Left ventricle myocardium inferior (tissue), 1 donor: Measurements from ENCODE around the gene CDCA5. TPM values are rescaled to one million over a fixed set of nuclear protein-coding genes. Genes with fewer than 3 reads are reported as not detected.

ENCODE experiments used
- DNase-seq: peaks from one replicate; pipeline ENCODE4 v3.0.0-alpha.2; 2020
- H3K27ac ChIP-seq: fragments of 200-600 bp; replicated peaks from 2 replicates; pipeline ENCODE4 v1.8.0; 2021
- H3K27me3 ChIP-seq: fragments of 200-600 bp; 2 replicates; pipeline ENCODE4 v1.8.0; 2021; ENCODE audit warnings: low read depth
- H3K36me3 ChIP-seq: fragments of 200-600 bp; 2 replicates; pipeline ENCODE4 v1.8.0; 2021
- H3K4me1 ChIP-seq: fragments of 200-600 bp; 2 replicates; pipeline ENCODE4 v1.8.0; 2021
- H3K4me3 ChIP-seq: fragments of 200-600 bp; 2 replicates; pipeline ENCODE4 v1.8.0; 2021; ENCODE audit warnings: mild to moderate bottlenecking, moderate library complexity
- H3K9me3 ChIP-seq: fragments of 200-600 bp; replicated peaks from 2 replicates; pipeline ENCODE4 v1.8.0; 2021
- intact Hi-C: fragments of 100-400 bp; cut with micrococcal nuclease; formaldehyde crosslinking; loops from one replicate; pipeline ENCODE4 v1.11.0; 2022
- total RNA-seq: library from RNA; stranded (reverse); fragmentation: NEBNext Ultra II Directional; extraction: Animal tissue kit (Norgen Biotek cat#: 25700); gene quantifications from one replicate; pipeline ENCODE4 v1.2.1, GENCODE V29; 2021
- TF ChIP-seq, protein P1 (sequence below): fragments of 200-600 bp; IDR thresholded peaks from 2 replicates; pipeline ENCODE4 v1.8.0; 2021; ENCODE audit warnings: antibody characterized with exemption, mild to moderate bottlenecking, borderline replicate concordance
- donor health status: DM: no; HTN: yes; CAD: no; lungs with severe emphysema.

CDCA5 gene
- total RNA-seq, 1 donor from 2014 or later: 1.3 TPM

DNA sequence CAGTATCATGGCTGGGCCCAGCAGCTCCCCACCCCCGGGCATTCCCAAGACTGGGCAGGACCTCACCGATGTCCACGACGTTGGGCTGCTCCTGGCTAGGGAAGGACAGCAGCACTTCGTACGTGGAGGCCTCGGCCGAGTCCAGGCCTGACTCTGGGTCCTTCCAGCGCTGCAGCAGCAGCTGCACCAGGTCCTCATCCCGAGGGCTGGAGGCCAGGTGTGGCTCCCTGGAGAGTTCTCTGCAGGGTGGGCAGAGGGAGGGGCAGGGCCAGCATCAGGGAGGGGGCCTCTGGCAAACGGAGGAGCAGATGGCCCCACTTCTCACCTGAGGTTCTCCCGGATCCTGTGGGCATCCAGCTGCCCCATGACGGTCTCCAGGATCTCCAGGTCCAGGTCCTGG is 25.8 kb downstream of the CDCA5 start:
- Histone ChIP-seq H3K4me1 (no peaks in the 10 kb centered on the region), H3K9me3 (no peaks in the 10 kb centered on the region), H3K27me3 (peaks cover 6% of the 10 kb centered on the region), H3K36me3 (no peaks in the 10 kb centered on the region), H3K27ac (no peak overlapping the region), H3K4me3 (no peak overlapping the region)
- no peak for DNase-seq
- intact Hi-C loops: no loop called here
- TF ChIP-seq, protein P1, sequence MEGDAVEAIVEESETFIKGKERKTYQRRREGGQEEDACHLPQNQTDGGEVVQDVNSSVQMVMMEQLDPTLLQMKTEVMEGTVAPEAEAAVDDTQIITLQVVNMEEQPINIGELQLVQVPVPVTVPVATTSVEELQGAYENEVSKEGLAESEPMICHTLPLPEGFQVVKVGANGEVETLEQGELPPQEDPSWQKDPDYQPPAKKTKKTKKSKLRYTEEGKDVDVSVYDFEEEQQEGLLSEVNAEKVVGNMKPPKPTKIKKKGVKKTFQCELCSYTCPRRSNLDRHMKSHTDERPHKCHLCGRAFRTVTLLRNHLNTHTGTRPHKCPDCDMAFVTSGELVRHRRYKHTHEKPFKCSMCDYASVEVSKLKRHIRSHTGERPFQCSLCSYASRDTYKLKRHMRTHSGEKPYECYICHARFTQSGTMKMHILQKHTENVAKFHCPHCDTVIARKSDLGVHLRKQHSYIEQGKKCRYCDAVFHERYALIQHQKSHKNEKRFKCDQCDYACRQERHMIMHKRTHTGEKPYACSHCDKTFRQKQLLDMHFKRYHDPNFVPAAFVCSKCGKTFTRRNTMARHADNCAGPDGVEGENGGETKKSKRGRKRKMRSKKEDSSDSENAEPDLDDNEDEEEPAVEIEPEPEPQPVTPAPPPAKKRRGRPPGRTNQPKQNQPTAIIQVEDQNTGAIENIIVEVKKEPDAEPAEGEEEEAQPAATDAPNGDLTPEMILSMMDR: no peak

DNA sequence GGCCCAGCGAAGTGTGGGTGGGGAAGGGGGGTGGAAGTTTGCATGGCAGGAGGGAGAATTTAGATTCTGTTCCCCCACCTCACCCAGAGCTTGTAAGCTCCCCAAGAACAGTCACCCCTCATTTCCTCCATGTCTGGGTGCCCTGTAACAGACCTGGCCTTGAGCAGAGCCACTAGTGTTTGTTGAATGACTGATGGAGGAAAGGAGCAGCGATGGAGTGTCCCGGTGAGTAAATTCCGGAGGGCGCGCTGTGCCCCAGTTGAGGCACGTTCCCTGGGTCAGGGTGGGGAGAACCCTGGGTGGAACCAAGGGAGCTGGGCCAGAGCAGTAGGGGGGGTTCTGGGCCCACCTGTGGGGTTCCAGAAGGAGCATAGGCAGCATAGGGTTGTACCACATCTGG is 26.3 kb downstream of the CDCA5 start:
- DNase-seq: no peak
- Histone ChIP-seq H3K4me1 (no peaks in the 10 kb centered on the region), H3K4me3 (no peak overlapping the region), H3K36me3 (no peaks in the 10 kb centered on the region), H3K27ac (no peak overlapping the region), H3K9me3 (no peaks in the 10 kb centered on the region), H3K27me3 (peaks cover 11% of the 10 kb centered on the region)
- TF ChIP-seq, protein P1: no peak
- intact Hi-C loops: no loop called here

DNA sequence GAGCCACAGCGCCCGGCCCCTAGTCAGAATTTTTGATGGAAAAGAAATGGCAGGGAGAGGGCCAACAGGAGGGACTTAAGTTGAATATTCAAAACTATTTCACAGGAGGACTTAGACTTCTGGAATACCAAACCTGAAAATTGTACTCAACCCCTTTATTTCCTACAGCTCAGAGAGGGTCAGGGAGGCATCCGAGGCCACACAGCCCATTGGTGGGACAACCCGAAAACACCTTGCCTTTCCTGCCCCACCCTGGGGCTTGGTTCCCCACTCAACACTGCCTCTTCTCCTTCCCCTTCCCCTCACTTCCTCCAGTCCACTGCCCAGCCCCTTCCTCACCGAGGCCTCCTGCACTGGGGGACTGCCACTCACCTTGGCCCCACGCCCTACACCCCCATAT is 26.8 kb downstream of the CDCA5 start:
- no peak overlapping the region for H3K4me3 ChIP-seq
- intact Hi-C loops: no loop called here
- TF ChIP-seq, protein P1: no peak
- no peaks in the 10 kb centered on the region for H3K4me1 ChIP-seq
- no peak overlapping the region for H3K27ac ChIP-seq
- H3K9me3 ChIP-seq: no peaks in the 10 kb centered on the region
- no peak for DNase-seq
- peaks cover 16% of the 10 kb centered on the region for H3K27me3 ChIP-seq
- no peaks in the 10 kb centered on the region for H3K36me3 ChIP-seq

DNA sequence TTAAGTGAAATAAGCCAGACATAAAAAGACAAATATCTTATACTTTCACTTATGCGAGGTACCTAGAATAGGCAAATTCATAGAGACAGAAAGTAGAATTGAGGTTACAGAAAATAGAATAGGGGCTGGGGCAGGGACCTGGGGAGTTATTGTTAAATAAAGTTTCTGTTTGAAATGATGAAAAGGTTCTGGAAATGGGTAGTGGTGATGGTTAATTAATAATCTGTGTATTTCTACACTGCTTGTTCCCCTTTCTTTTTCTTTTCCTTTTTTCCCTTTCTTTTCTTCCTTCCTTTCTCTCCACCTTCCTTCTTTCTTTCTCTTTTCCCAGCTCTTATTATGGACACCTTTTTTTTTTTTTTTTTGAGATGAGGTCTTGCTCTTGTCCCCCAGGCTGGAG is 28.3 kb downstream of the CDCA5 start:
- no peak overlapping the region for H3K4me3 ChIP-seq
- H3K4me1 ChIP-seq: no peaks in the 10 kb centered on the region
- no peaks in the 10 kb centered on the region for H3K36me3 ChIP-seq
- no peaks in the 10 kb centered on the region for H3K9me3 ChIP-seq
- TF ChIP-seq, protein P1: no peak
- no peak for DNase-seq
- intact Hi-C loops: no loop called here
- peaks cover 16% of the 10 kb centered on the region for H3K27me3 ChIP-seq
- H3K27ac ChIP-seq: no peak overlapping the region

DNA sequence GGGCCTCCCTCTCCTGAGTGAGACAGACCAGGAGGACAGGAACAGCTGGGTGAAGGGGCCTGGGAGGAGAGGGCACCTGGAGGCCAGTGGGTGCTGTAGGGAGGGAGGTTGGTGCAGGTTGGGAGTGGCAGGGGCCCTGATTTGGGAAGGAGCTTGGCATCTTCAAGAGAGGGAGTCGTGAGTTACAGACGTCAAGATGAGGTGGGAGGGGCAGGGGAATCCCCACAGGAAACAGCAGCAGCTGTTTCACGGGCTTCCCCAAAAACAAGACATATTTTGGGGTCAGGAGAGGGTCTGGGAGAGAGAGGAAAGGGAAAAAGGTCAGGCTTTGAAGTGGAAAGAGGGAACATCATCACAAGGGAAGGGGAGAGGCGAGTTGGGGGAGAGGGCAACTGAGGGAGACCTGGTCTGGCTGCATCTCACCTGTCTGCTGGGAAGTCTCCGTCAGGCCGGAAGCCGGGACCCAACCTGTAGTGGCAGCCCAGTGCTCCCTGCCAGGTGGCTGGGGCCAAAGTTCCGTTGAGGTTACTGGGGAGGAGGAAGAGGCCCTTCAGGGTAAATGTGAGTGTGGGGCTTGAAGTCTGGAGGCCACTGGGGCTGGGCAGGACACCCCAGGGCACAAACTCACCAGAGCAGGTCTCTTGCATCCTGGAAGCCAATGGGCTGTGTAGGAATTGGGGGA is 29.9 kb downstream of the CDCA5 start:
- H3K27ac ChIP-seq: no peak overlapping the region
- no peaks in the 10 kb centered on the region for H3K4me1 ChIP-seq
- DNase-seq: no peak
- H3K36me3 ChIP-seq: no peaks in the 10 kb centered on the region
- no peaks in the 10 kb centered on the region for H3K9me3 ChIP-seq
- H3K4me3 ChIP-seq: no peak overlapping the region
- H3K27me3 ChIP-seq: peaks cover 16% of the 10 kb centered on the region
- intact Hi-C loops: no loop called here
- TF ChIP-seq, protein P1: no peak
